K562 (cell line): ENCODE measurements around the gene UBE2L6. TPM values are rescaled to one million over a fixed set of nuclear protein-coding genes. Genes with fewer than 3 reads are reported as not detected.

Experiments
- BACH1 ChIP-seq: fragments of 200-800 bp; sonication (Bioruptor generic); IDR thresholded peaks from 2 replicates; pipeline ENCODE4 v1.6.1; 2016; ENCODE audit warnings: missing genetic modification characterization, missing compliant biosample characterization
- CBX5 ChIP-seq: IDR thresholded peaks from 2 replicates; pipeline ENCODE4 v1.6.1; 2014; ENCODE audit warnings: low read depth, borderline replicate concordance
- FOXA1 ChIP-seq: fragments of 450-650 bp; IDR thresholded peaks from 2 replicates; pipeline ENCODE4 v1.6.1; 2016; ENCODE audit warnings: mild to moderate bottlenecking, borderline replicate concordance
- FOXA3 ChIP-seq, 2 experiments: fragments of 450-650 bp in 1 of 2; sonication (generic) in 1 of 2; formaldehyde crosslinking; IDR thresholded peaks in 1 of 2; conservative IDR thresholded peaks in 1 of 2; 2 replicates each; pipeline versions ENCODE4 v1.4.0 to v1.8.0; 2020 to 2022; ENCODE audit warnings: mild to moderate bottlenecking in 2 of 2, missing genetic modification reagents in 1 of 2
- HNRNPUL1 ChIP-seq: fragments of 200-400 bp; formaldehyde crosslinking; IDR thresholded peaks from 2 replicates; pipeline ENCODE4 v1.6.1; 2017; ENCODE audit warnings: low read length
- ILK ChIP-seq: fragments of 450-650 bp; IDR thresholded peaks from 2 replicates; pipeline ENCODE4 v1.6.1; 2016; ENCODE audit warnings: missing genetic modification characterization, low read depth, mild to moderate bottlenecking, missing compliant biosample characterization, moderate library complexity, borderline replicate concordance
- MIER1 ChIP-seq: fragments of 450-650 bp; IDR thresholded peaks from 2 replicates; pipeline ENCODE4 v1.6.1; 2016; ENCODE audit warnings: antibody characterized with exemption, mild to moderate bottlenecking, low read depth
- MYC ChIP-seq, 2 experiments: fragments of 250-450 bp in 1 of 2; sonication (Bioruptor Pico) in 1 of 2; IDR thresholded peaks; 2 replicates each; pipeline versions ENCODE4 v1.5.1 to v1.6.1; 2012 to 2021; ENCODE audit warnings: low read depth in 2 of 2, borderline replicate concordance in 1 of 2, improper control_type of control experiment in 1 of 2, low read length in 1 of 2, mild to moderate bottlenecking in 1 of 2, moderate library complexity in 1 of 2
- NUFIP1 ChIP-seq: fragments of 450-650 bp; IDR thresholded peaks from 2 replicates; pipeline ENCODE4 v1.6.1; 2018; ENCODE audit not compliant: partially characterized antibody
- PREB ChIP-seq: sonication (generic); formaldehyde crosslinking; IDR thresholded peaks from 2 replicates; pipeline ENCODE4 v1.8.1; 2023; ENCODE audit warnings: mild to moderate bottlenecking, missing genetic modification reagents
- SOX6 ChIP-seq: fragments of 450-650 bp; IDR thresholded peaks from 2 replicates; pipeline ENCODE4 v1.6.1; 2014; ENCODE audit warnings: mild to moderate bottlenecking
- SRSF3 ChIP-seq: fragments of 200-400 bp; formaldehyde crosslinking; IDR thresholded peaks from 2 replicates; pipeline ENCODE4 v1.6.1; 2016; ENCODE audit warnings: mild to moderate bottlenecking, low read length, moderate library complexity; ENCODE audit not compliant: insufficient read depth
- SRSF7 ChIP-seq: fragments of 200-400 bp; formaldehyde crosslinking; optimal IDR thresholded peaks from 2 replicates; pipeline ENCODE3; 2017; ENCODE audit warnings: mild to moderate bottlenecking, low read depth, low read length
- ZBTB11 ChIP-seq, 3 experiments: fragments of 200-800 bp in 1 of 3; fragments of 250-450 bp in 1 of 3; fragments of 450-650 bp in 1 of 3; sonication (Bioruptor Pico) in 1 of 3; sonication (Bioruptor generic) in 1 of 3; formaldehyde crosslinking in 1 of 3; IDR thresholded peaks; 2 replicates each; pipeline versions ENCODE4 v1.6.1 to v1.8.0; 2016 to 2022; ENCODE audit warnings: mild to moderate bottlenecking in 2 of 3, missing genetic modification characterization in 2 of 3, missing compliant biosample characterization in 1 of 3, moderate library complexity in 1 of 3
- ZBTB2 ChIP-seq: fragments of 450-650 bp; IDR thresholded peaks from 2 replicates; pipeline ENCODE4 v1.6.1; 2016; ENCODE audit warnings: antibody characterized with exemption
- ZBTB7A ChIP-seq: IDR thresholded peaks from 2 replicates; pipeline ENCODE4 v1.6.1; 2011; ENCODE audit warnings: low read depth, mild to moderate bottlenecking, low read length, moderate library complexity, borderline replicate concordance; ENCODE audit not compliant: control insufficient read depth
- ZNF512 ChIP-seq: IDR thresholded peaks from 2 replicates; pipeline ENCODE4 v1.6.1; 2016; ENCODE audit warnings: missing genetic modification characterization, missing compliant biosample characterization
- ZNF707 ChIP-seq: fragments of 250-450 bp; sonication (Bioruptor Pico); conservative IDR thresholded peaks from 2 replicates; pipeline ENCODE4 v1.8.0; 2022; ENCODE audit warnings: inconsistent platforms, mild to moderate bottlenecking, moderate library complexity
- polyA plus RNA-seq, 8 experiments: library from polyadenylated mRNA; depleted of rRNA in 4 of 8; stranded (reverse) in 5 of 8; unstranded in 3 of 8; fragments of >200 nt; fragmentation: Nextera tagmentation in 2 of 8; fragmentation: Illumina TruSeq in 1 of 8; extraction: Ambion mirVana in 2 of 8; extraction: Trizol in 1 of 8; gene quantifications; 2 replicates each; pipeline versions ENCODE4 v1.2.1 to v1.2.3, GENCODE V29; 2011 to 2014; ENCODE audit warnings: inconsistent platforms in 1 of 8, missing spikeins in 1 of 8
- total RNA-seq, 7 experiments: library from RNA; depleted of rRNA in 6 of 7; stranded (reverse); fragments of >200 nt in 6 of 7; fragmentation: Illumina TruSeq in 2 of 7; extraction: Trizol in 2 of 7; gene quantifications; 2 replicates each; pipeline versions ENCODE4 v1.2.1 to v1.2.3, GENCODE V29; 2011 to 2021; ENCODE audit warnings: low replicate concordance in 1 of 7

Gene UBE2L6
- total and polyA plus RNA-seq, 9 of the 15 experiments (the other 6 are each of a cell fraction or from before 2014, with no cell fraction given): 5.9 to 24.9 (median 9.7) TPM

- peak in 1 of 3 experiments; percentile 35; a peak in 2 of 6 replicates for TF ChIP-seq ZBTB11 (CRISPR knock-in tag; IDR thresholded peaks at IDR 0.05)
- no peak for TF ChIP-seq CBX5
- no peak for TF ChIP-seq ZNF512 (tag)
- no peak for TF ChIP-seq ILK (tag)
- no peak for TF ChIP-seq PREB
- no peak; the same call in 1 of the 2 replicates for TF ChIP-seq MIER1
- TF ChIP-seq SRSF3: no peak
- 0 out of 2 replicates have a peak, but pooled peaks have one; percentile 19 for TF ChIP-seq SOX6
- TF ChIP-seq FOXA1: no peak
- TF ChIP-seq ZBTB2: no peak
- TF ChIP-seq HNRNPUL1: no peak
- TF ChIP-seq MYC (IDR thresholded peaks at IDR 0.05; ENCODE audit: low read depth, low read length): peak; percentile 58
- TF ChIP-seq MYC (CRISPR knock-in tag; IDR thresholded peaks at IDR 0.05; ENCODE audit: borderline replicate concordance, low read depth): no peak
- peak; percentile 45; the same call in 1 of the 2 replicates for TF ChIP-seq ZBTB7A
- no peak for TF ChIP-seq FOXA3 (CRISPR knock-in tag; conservative IDR thresholded peaks at IDR 0.05 in 1 of 2, IDR thresholded peaks at IDR 0.05 in 1 of 2)
- TF ChIP-seq SRSF7: no peak
- TF ChIP-seq ZNF707 (CRISPR knock-in tag): no peak
- TF ChIP-seq BACH1 (tag): no peak
- TF ChIP-seq NUFIP1: no peak
Observed at GRCh38 chr11:57567515-57568329, at the start of gene UBE2L6 (continued).
